Skeletal muscle satellite cell (primary cell): ENCODE data around the gene ALPK3.

Source experiments
- H3K27me3 ChIP-seq: 2 replicates; pipeline ENCODE4 v1.7.0; 2013; ENCODE audit warnings: low read length; ENCODE audit not compliant: control insufficient read depth, insufficient read depth
- H3K36me3 ChIP-seq: 2 replicates; pipeline ENCODE4 v1.7.0; 2013; ENCODE audit warnings: mild to moderate bottlenecking, control low read depth, low read length; ENCODE audit not compliant: insufficient read depth
- H3K4me1 ChIP-seq: 2 replicates; pipeline ENCODE4 v1.7.0; 2013; ENCODE audit warnings: low read length; ENCODE audit not compliant: control insufficient read depth, insufficient read depth
- H3K4me2 ChIP-seq: 2 replicates; pipeline ENCODE4 v1.7.0; 2013; ENCODE audit warnings: mild to moderate bottlenecking, low read length
- H3K4me3 ChIP-seq: 2 replicates; pipeline ENCODE4 v1.7.0; 2013; ENCODE audit warnings: low read length
- H3K9ac ChIP-seq: 2 replicates; pipeline ENCODE4 v1.7.0; 2013; ENCODE audit warnings: mild to moderate bottlenecking, low read depth, low read length, moderate library complexity
- H3K9me3 ChIP-seq: replicated peaks from 2 replicates; pipeline ENCODE4 v1.7.0; 2013; ENCODE audit warnings: mild to moderate bottlenecking, control low read depth, low read length

ALPK3 gene

GRCh38 chr15:84880007-84880406 is 62.9 kb downstream of the ALPK3 start:
- peaks cover 21% of the 10 kb centered on the region for H3K27me3 ChIP-seq
- no peak overlapping the region for H3K9ac ChIP-seq
- H3K4me2 ChIP-seq, result no peak overlapping the region
- H3K4me1 ChIP-seq, result no peaks in the 10 kb centered on the region
- no peaks in the 10 kb centered on the region for H3K36me3 ChIP-seq
- H3K4me3 ChIP-seq, result no peak overlapping the region
- no peaks in the 10 kb centered on the region for H3K9me3 ChIP-seq

GRCh38 chr15:84880822-84881519 is 63.8 kb downstream of the ALPK3 start:
- no peaks in the 10 kb centered on the region for H3K36me3 ChIP-seq
- H3K9ac ChIP-seq, result no peak overlapping the region
- H3K9me3 ChIP-seq, result no peaks in the 10 kb centered on the region
- no peak overlapping the region for H3K4me2 ChIP-seq
- H3K4me3 ChIP-seq, result no peak overlapping the region
- H3K27me3 ChIP-seq, result peaks cover 18% of the 10 kb centered on the region
- no peaks in the 10 kb centered on the region for H3K4me1 ChIP-seq

GRCh38 chr15:84881520-84881830 is 64.3 kb downstream of the ALPK3 start:
- Histone ChIP-seq H3K4me3 (no peak overlapping the region), H3K4me1 (no peaks in the 10 kb centered on the region), H3K9ac (no peak overlapping the region), H3K27me3 (peaks cover 18% of the 10 kb centered on the region), H3K4me2 (no peak overlapping the region), H3K9me3 (no peaks in the 10 kb centered on the region), H3K36me3 (no peaks in the 10 kb centered on the region)

GRCh38 chr15:84883466-84883865 is 66.3 kb downstream of the ALPK3 start:
- H3K4me1 ChIP-seq, result no peaks in the 10 kb centered on the region
- no peak overlapping the region for H3K9ac ChIP-seq

GRCh38 chr15:84883916-84884781 is 67.0 kb downstream of the ALPK3 start, which contains the start of gene SLC28A1:
SLC28A1 (plus strand) TSS chr15:84884662; CDS start chr15:84887761, 3,099 bp downstream.
- H3K4me2 ChIP-seq, result no peak within 1 kb of the TSS
- H3K4me3 ChIP-seq, result no peak within 1 kb of the TSS
- no peaks in the 10 kb centered on the region for H3K4me1 ChIP-seq
- peaks cover 24% of the 10 kb centered on the region for H3K27me3 ChIP-seq
- H3K9me3 ChIP-seq, result no peaks in the 10 kb centered on the region
- H3K9ac ChIP-seq, result no peak within 1 kb of the TSS
- H3K36me3 ChIP-seq, result no peaks in the 10 kb centered on the region

More at GRCh38 chr15:84883466-84883865, 66.3 kb downstream of the ALPK3 start:
- Histone ChIP-seq H3K36me3 (no peaks in the 10 kb centered on the region), H3K27me3 (peaks cover 21% of the 10 kb centered on the region), H3K4me3 (no peak overlapping the region), H3K9me3 (no peaks in the 10 kb centered on the region), H3K4me2 (no peak overlapping the region)

- no peaks in the 10 kb centered on the region for H3K9me3 ChIP-seq
- H3K4me3 ChIP-seq, result no peak overlapping the region
- H3K27me3 ChIP-seq, result peaks cover 13% of the 10 kb centered on the region
- no peak overlapping the region for H3K9ac ChIP-seq
- no peaks in the 10 kb centered on the region for H3K36me3 ChIP-seq
- H3K4me1 ChIP-seq, result no peaks in the 10 kb centered on the region
- no peak overlapping the region for H3K4me2 ChIP-seq
These were observed 68.6 kb downstream of the ALPK3 start for GRCh38 chr15:84885801-84886200.

- H3K9ac ChIP-seq, result no peak overlapping the region
- H3K36me3 ChIP-seq, result no peaks in the 10 kb centered on the region
- H3K27me3 ChIP-seq, result peaks cover 16% of the 10 kb centered on the region
- no peak overlapping the region for H3K4me2 ChIP-seq
- no peaks in the 10 kb centered on the region for H3K4me1 ChIP-seq
- H3K4me3 ChIP-seq, result no peak overlapping the region
- no peaks in the 10 kb centered on the region for H3K9me3 ChIP-seq
These were observed 69.2 kb downstream of the ALPK3 start for GRCh38 chr15:84886211-84886983.

- no peak overlapping the region for H3K4me2 ChIP-seq
- H3K9ac ChIP-seq, result no peak overlapping the region
- H3K27me3 ChIP-seq, result peaks cover 17% of the 10 kb centered on the region
- no peaks in the 10 kb centered on the region for H3K4me1 ChIP-seq
- no peaks in the 10 kb centered on the region for H3K9me3 ChIP-seq
- no peak overlapping the region for H3K4me3 ChIP-seq
- no peaks in the 10 kb centered on the region for H3K36me3 ChIP-seq
These were observed 69.8 kb downstream of the ALPK3 start for GRCh38 chr15:84886984-84887299.

- no peak overlapping the region for H3K4me2 ChIP-seq
- no peak overlapping the region for H3K9ac ChIP-seq
- no peaks in the 10 kb centered on the region for H3K4me1 ChIP-seq
- H3K9me3 ChIP-seq, result no peaks in the 10 kb centered on the region
- H3K36me3 ChIP-seq, result no peaks in the 10 kb centered on the region
- peaks cover 17% of the 10 kb centered on the region for H3K27me3 ChIP-seq
- no peak overlapping the region for H3K4me3 ChIP-seq
These were observed 70.8 kb downstream of the ALPK3 start for GRCh38 chr15:84887938-84888337.

GRCh38 chr15:84888639-84889038 is 71.5 kb downstream of the ALPK3 start:
- no peaks in the 10 kb centered on the region for H3K4me1 ChIP-seq
- H3K4me2 ChIP-seq, result no peak overlapping the region
- peaks cover 17% of the 10 kb centered on the region for H3K27me3 ChIP-seq
- H3K9ac ChIP-seq, result no peak overlapping the region
- H3K4me3 ChIP-seq, result no peak overlapping the region
- H3K36me3 ChIP-seq, result no peaks in the 10 kb centered on the region
- no peaks in the 10 kb centered on the region for H3K9me3 ChIP-seq

GRCh38 chr15:84889313-84889990 is 72.3 kb downstream of the ALPK3 start:
- no peak overlapping the region for H3K4me2 ChIP-seq
- no peak overlapping the region for H3K9ac ChIP-seq
- H3K27me3 ChIP-seq, result peaks cover 21% of the 10 kb centered on the region
- H3K4me1 ChIP-seq, result no peaks in the 10 kb centered on the region
- H3K4me3 ChIP-seq, result no peak overlapping the region
- H3K9me3 ChIP-seq, result no peaks in the 10 kb centered on the region
- no peaks in the 10 kb centered on the region for H3K36me3 ChIP-seq
